Skeletal muscle satellite cell (primary cell): ENCODE results near the gene C5orf63.
"Not testable (repeated sequence)": the region's sequence is repeated elsewhere in the genome, so short reads cannot be mapped to it uniquely, and the experiment has no call there.

ENCODE experiments used
- H3K27me3 ChIP-seq: 2 replicates; pipeline ENCODE4 v1.7.0; 2013; ENCODE audit warnings: low read length; ENCODE audit not compliant: control insufficient read depth, insufficient read depth
- H3K36me3 ChIP-seq: 2 replicates; pipeline ENCODE4 v1.7.0; 2013; ENCODE audit warnings: mild to moderate bottlenecking, control low read depth, low read length; ENCODE audit not compliant: insufficient read depth
- H3K4me1 ChIP-seq: 2 replicates; pipeline ENCODE4 v1.7.0; 2013; ENCODE audit warnings: low read length; ENCODE audit not compliant: control insufficient read depth, insufficient read depth
- H3K4me2 ChIP-seq: 2 replicates; pipeline ENCODE4 v1.7.0; 2013; ENCODE audit warnings: mild to moderate bottlenecking, low read length
- H3K4me3 ChIP-seq: 2 replicates; pipeline ENCODE4 v1.7.0; 2013; ENCODE audit warnings: low read length
- H3K9ac ChIP-seq: 2 replicates; pipeline ENCODE4 v1.7.0; 2013; ENCODE audit warnings: mild to moderate bottlenecking, low read depth, low read length, moderate library complexity
- H3K9me3 ChIP-seq: replicated peaks from 2 replicates; pipeline ENCODE4 v1.7.0; 2013; ENCODE audit warnings: mild to moderate bottlenecking, control low read depth, low read length

The C5orf63 gene

GRCh38 chr5:127068493-127069214 lies 4.6 kb downstream of the C5orf63 start:
- Histone ChIP-seq H3K9me3 (no peaks in the 10 kb centered on the region), H3K4me1 (peaks cover 7% of the 10 kb centered on the region), H3K4me3 (no peak overlapping the region), H3K9ac (no peak overlapping the region), H3K36me3 (no peaks in the 10 kb centered on the region), H3K27me3 (no peaks in the 10 kb centered on the region), H3K4me2 (no peak overlapping the region)

- Histone ChIP-seq H3K27me3 (no peaks in the 10 kb centered on the region), H3K36me3 (no peaks in the 10 kb centered on the region), H3K4me3 (no peak overlapping the region), H3K9ac (no peak overlapping the region), H3K9me3 (no peaks in the 10 kb centered on the region), H3K4me1 (peaks cover 5% of the 10 kb centered on the region), H3K4me2 (no peak overlapping the region)
These were observed 6.6 kb downstream of the C5orf63 start for GRCh38 chr5:127066721-127067120.

DNA sequence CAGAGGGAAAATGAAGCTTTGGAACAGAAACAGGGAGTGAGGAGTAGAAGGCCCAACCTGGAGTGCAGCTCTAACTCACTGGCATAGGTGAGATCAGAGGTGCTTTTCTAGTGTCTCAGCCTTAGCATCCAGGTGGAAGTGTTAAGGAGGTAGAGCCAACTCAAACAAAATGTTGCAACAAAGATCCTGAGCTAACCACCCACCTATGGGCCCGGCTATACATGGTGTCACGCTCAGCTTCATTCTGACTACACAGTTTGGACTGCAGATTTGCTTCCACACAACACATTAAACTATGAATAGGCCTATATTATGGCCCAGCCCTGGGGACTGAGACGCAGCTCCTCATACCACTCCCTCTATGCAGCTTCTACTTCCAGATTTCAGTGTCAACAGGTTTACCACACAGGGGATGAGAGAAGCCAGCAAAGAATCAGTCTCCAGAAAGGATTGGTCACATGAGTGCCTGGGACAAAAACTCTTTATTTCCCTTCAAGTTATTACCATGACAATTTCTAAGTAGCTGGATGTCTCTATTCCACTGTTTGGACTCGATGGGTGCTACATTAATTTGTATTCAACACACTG lies 9.0 kb downstream of the C5orf63 start:
- peaks cover 5% of the 10 kb centered on the region for H3K4me1 ChIP-seq
- H3K36me3 ChIP-seq, result no peaks in the 10 kb centered on the region
- no peak overlapping the region for H3K4me2 ChIP-seq
- H3K4me3 ChIP-seq, result no peak overlapping the region
- H3K27me3 ChIP-seq, result no peaks in the 10 kb centered on the region
- H3K9me3 ChIP-seq, result no peaks in the 10 kb centered on the region
- H3K9ac ChIP-seq, result no peak overlapping the region

DNA sequence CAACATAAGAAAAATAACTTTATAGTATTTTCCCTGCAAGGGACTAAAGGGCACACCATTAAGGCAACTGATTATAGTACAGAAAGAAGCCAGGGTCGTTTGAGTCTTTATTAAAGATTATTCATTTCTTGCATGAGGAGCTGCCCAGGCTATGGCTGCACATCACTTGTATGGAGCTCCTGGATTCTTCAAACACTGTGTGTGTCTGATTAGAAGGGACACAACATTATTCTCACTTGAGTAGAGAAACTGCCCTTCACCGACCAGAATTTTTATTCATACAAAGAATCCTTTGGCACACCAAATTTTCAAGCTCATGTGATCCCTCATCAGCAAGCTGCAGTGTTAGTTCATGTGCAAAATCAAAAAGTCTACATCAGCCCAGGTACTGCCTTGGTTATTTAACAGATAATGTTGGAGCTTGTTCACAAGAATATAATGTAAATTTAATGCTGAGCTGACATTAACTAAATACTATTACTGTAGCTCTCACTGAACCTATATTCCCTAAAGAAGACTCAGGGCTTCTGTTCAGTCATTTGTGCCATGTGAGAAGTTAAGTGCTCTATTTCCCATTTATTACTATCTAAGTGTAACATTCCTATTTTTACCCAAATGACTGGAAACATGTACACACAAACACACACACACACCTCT lies 9.9 kb downstream of the C5orf63 start:
- no peak overlapping the region for H3K9ac ChIP-seq
- no peaks in the 10 kb centered on the region for H3K4me1 ChIP-seq
- no peaks in the 10 kb centered on the region for H3K36me3 ChIP-seq
- H3K27me3 ChIP-seq, result no peaks in the 10 kb centered on the region
- H3K4me3 ChIP-seq, result no peak overlapping the region
- no peak overlapping the region for H3K4me2 ChIP-seq
- no peaks in the 10 kb centered on the region for H3K9me3 ChIP-seq

GRCh38 chr5:127061956-127062355 lies 11.3 kb downstream of the C5orf63 start:
- Histone ChIP-seq H3K27me3 (no peaks in the 10 kb centered on the region), H3K4me1 (no peaks in the 10 kb centered on the region), H3K36me3 (no peaks in the 10 kb centered on the region), H3K4me3 (no peak overlapping the region), H3K9me3 (no peaks in the 10 kb centered on the region), H3K4me2 (no peak overlapping the region), H3K9ac (no peak overlapping the region)

DNA sequence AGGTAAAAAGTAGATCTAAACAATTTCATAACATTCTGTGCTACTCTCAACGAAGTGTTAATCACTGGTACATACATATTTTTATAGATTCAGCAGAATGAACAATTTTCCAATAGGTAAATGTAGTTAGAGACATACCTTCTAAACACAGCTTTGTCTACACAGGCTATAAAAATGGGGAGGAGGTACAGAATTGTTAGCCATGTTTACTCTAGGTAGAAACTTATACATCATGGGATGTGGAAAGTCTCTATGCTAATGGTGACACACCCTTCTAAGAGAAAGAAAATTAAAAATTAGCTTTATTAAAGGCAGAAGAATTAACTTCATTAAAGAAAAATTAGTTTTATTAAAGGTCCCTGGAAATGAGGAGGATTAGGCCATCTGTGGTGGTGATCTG lies 11.8 kb downstream of the C5orf63 start:
- H3K4me2 ChIP-seq, result no peak overlapping the region
- no peak overlapping the region for H3K9ac ChIP-seq
- no peaks in the 10 kb centered on the region for H3K36me3 ChIP-seq
- H3K9me3 ChIP-seq, result no peaks in the 10 kb centered on the region
- no peaks in the 10 kb centered on the region for H3K27me3 ChIP-seq
- no peak overlapping the region for H3K4me3 ChIP-seq
- no peaks in the 10 kb centered on the region for H3K4me1 ChIP-seq

- Histone ChIP-seq H3K4me1 (no peaks in the 10 kb centered on the region), H3K4me2 (no peak overlapping the region), H3K27me3 (no peaks in the 10 kb centered on the region), H3K9ac (no peak overlapping the region), H3K4me3 (no peak overlapping the region), H3K36me3 (peaks cover 3% of the 10 kb centered on the region), H3K9me3 (no peaks in the 10 kb centered on the region)
These were observed 12.8 kb downstream of the C5orf63 start for GRCh38 chr5:127060470-127060985.

DNA sequence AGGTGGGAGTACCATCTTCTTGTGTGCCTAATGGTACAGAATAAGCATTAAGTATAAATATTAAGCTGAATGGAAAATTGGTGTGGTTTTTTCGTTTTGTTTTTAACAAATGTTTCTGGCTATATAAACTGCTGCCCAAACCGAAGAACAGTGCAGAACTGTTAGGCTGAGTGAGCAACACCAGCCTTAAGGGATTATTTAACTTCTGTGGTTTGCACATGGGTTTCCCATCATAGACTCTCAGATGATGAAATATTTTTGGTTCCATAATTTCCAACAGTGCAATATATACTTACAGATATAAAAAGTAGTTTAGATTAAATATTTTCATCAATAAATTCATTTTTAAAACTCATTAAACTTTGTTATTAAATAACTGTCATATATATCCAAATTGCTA lies 16.4 kb downstream of the C5orf63 start:
- no peaks in the 10 kb centered on the region for H3K4me1 ChIP-seq
- no peaks in the 10 kb centered on the region for H3K27me3 ChIP-seq
- no peak overlapping the region for H3K4me2 ChIP-seq
- no peaks in the 10 kb centered on the region for H3K9me3 ChIP-seq
- no peak overlapping the region for H3K9ac ChIP-seq
- no peak overlapping the region for H3K4me3 ChIP-seq
- H3K36me3 ChIP-seq, result peaks cover 3% of the 10 kb centered on the region

DNA sequence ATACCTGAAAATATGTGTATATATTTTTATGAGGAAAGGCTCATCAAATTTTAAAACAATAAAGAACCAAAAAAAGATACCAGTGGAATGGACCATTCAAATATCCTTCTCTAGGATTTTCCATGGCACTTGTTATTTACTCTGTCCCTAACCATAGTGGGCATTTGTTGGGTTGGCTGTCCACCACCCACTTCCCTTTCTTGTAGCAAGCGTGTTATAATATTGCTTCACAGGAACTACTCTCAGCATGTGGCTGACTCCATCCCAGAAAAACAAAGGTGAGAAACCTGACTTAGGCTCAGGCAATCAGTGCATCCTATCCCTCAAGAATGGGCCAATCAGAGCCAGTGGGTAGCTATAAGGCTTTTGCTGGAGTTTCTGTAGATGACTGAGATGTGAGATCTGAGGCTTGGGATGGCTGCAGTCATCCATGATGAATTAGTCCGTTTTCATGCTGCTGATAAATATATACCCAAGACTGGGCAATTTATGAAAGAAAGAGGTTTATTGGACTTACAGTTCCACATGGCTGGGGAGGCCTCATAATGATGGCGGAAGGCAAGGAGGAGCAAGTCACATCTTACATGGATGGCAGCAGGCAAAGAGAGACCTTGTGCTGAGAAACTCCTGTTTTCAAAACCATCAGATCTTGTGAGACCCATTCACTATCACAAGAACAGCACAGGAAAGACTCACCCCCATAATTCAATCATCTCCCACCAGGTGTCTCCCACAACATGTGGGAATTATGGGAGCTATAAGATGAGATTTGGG lies 17.2 kb downstream of the C5orf63 start:
- H3K4me3 ChIP-seq, result no peak overlapping the region
- no peak overlapping the region for H3K4me2 ChIP-seq
- H3K9me3 ChIP-seq, result no peaks in the 10 kb centered on the region
- no peaks in the 10 kb centered on the region for H3K4me1 ChIP-seq
- H3K36me3 ChIP-seq, result peaks cover 3% of the 10 kb centered on the region
- no peak overlapping the region for H3K9ac ChIP-seq
- H3K27me3 ChIP-seq, result no peaks in the 10 kb centered on the region

GRCh38 chr5:127053551-127053950 lies 19.8 kb downstream of the C5orf63 start:
- not testable (repeated sequence) for H3K36me3 ChIP-seq, H3K4me1 ChIP-seq, H3K4me3 ChIP-seq, H3K9ac ChIP-seq, H3K9me3 ChIP-seq, H3K27me3 ChIP-seq, H3K4me2 ChIP-seq

DNA sequence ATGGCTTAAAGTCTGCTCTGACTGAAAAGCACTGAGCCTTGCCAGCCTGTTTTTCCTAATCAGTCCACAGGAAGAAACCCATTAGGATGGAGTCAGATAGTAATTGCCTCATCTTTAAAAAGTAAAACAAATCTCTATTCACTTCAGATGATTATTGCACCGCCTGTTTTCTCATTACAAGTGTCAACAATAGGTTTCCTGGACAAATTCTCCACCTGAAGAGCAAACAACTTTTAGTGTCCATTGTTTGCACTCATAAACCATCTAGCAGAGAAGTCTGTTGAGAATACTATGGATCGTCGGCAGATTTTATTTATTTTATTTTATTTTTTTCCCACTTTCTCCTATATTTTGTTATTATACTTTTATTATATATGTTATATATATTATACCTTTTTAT lies 20.3 kb downstream of the C5orf63 start:
- peaks cover 3% of the 10 kb centered on the region for H3K36me3 ChIP-seq
- H3K4me1 ChIP-seq, result no peaks in the 10 kb centered on the region
- no peak overlapping the region for H3K4me3 ChIP-seq
- H3K4me2 ChIP-seq, result no peak overlapping the region
- H3K9ac ChIP-seq, result no peak overlapping the region
- H3K9me3 ChIP-seq, result no peaks in the 10 kb centered on the region
- H3K27me3 ChIP-seq, result no peaks in the 10 kb centered on the region
